Gastrocnemius medialis (tissue), 4 donors: ENCODE data around the gene STXBP2. TPM values are rescaled to one million over a fixed set of nuclear protein-coding genes. Genes with fewer than 3 reads are reported as not detected.

Experiments
- ATAC-seq, 2 donors: fragments of 150-250 bp; one replicate each; pipeline ENCODE4 v1.9.1; 2016
- DNase-seq, 2 donors: peaks; one replicate each; pipeline ENCODE4 v3.0.0-alpha.2; 2019
- H3K27ac ChIP-seq, 4 donors: fragments of 200-600 bp; sonication (generic); 1 replicate in 1 of 4; 2 replicates in 3 of 4; pipeline ENCODE4 v1.5.1; 2016 to 2018; ENCODE audit warnings: mild to moderate bottlenecking in 2 of 4, moderate library complexity in 1 of 4
- H3K27me3 ChIP-seq, 3 donors: fragments of 200-600 bp; sonication (generic) in 2 of 3; 1 replicate in 1 of 3; 2 replicates in 2 of 3; pipeline versions ENCODE4 v1.5.1 to v1.6.0; 2016 to 2019; ENCODE audit warnings: mild to moderate bottlenecking in 1 of 3, moderate library complexity in 1 of 3
- H3K36me3 ChIP-seq, 2 donors: fragments of 200-600 bp; sonication (generic) in 1 of 2; one replicate each; pipeline ENCODE4 v1.5.1; 2017 to 2018
- H3K4me1 ChIP-seq, 2 donors: fragments of 200-600 bp; sonication (generic) in 1 of 2; one replicate each; pipeline ENCODE4 v1.5.1; 2016 to 2017; ENCODE audit warnings: mild to moderate bottlenecking in 2 of 2
- H3K4me3 ChIP-seq, 4 donors: fragments of 200-600 bp; sonication (generic) in 3 of 4; 1 replicate in 1 of 4; 2 replicates in 3 of 4; pipeline ENCODE4 v1.5.1; 2016 to 2019; ENCODE audit warnings: mild to moderate bottlenecking in 2 of 4
- H3K9me3 ChIP-seq, 3 donors: fragments of 200-600 bp; sonication (generic) in 2 of 3; 1 replicate in 1 of 3; 2 replicates in 2 of 3; pipeline ENCODE4 v1.5.1; 2016 to 2019
- POLR2A ChIP-seq, 2 donors: fragments of 450-650 bp; IDR thresholded peaks; one replicate each; pipeline ENCODE4 v1.6.1; 2017; ENCODE audit warnings: antibody characterized with exemption in 2 of 2, mild to moderate bottlenecking in 2 of 2, moderate library complexity in 2 of 2
- in situ Hi-C, 4 donors: fragments of 200-750 bp; cut with MboI; loops; one replicate each; pipeline versions ENCODE4 v1.15.0 to v1.8.0; 2017; ENCODE audit warnings: low sequenced_read_pairs in 4 of 4
- intact Hi-C: fragments of 100-400 bp; cut with DNase I; formaldehyde crosslinking; loops from one replicate; pipeline ENCODE4 v1.15.1; 2023; ENCODE audit warnings: low total_unique reads
- total RNA-seq, 4 donors: library from RNA; depleted of rRNA; stranded (reverse); fragments of >200 nt; gene quantifications; one replicate each; pipeline versions ENCODE4 v1.1.0 to v1.2.3, GENCODE V29; 2016
- TF ChIP-seq, protein P1 (sequence below), 5 experiments: fragments of 450-650 bp in 3 of 5; fragments of 200-600 bp in 2 of 5; sonication (generic) in 2 of 5; IDR thresholded peaks in 4 of 5; conservative IDR thresholded peaks in 1 of 5; 1 replicate in 4 of 5; 2 replicates in 1 of 5; pipeline ENCODE4 v1.5.1; 2016 to 2019; ENCODE audit warnings: antibody characterized with exemption in 5 of 5, mild to moderate bottlenecking in 3 of 5, moderate library complexity in 3 of 5

STXBP2 gene
- total RNA-seq, 4 donors from 2014 or later = 0.87 to 3.7 (median 2.8) TPM

DNA sequence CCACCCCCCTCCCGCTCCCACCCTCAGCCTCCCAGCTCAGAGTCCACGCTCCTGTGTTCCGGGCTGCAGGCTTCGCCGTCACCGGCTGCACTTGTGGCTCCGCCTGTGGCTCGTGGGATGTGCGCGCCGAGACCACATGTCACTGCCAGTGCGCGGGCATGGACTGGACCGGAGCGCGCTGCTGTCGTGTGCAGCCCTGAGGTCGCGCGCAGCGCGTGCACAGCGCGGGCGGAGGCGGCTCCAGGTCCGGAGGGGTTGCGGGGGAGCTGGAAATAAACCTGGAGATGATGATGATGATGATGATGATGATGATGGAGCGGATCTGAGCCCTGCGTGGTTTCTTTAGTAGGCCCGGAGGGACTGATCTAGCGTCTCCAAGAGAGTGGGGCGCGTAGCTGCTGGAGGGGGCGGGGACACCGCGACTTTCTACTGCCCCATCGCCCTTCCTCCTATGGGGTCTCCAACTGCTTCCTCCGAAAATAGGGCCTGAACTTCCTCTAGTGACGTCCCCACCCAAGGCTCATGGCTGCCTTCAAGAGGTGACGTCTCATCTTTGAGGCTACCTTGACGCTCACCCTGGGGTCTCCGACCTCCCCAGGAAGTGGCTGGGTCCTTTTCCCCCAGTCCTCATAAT, 33.4 kb downstream of the STXBP2 start:
- in situ Hi-C loops (loop anchor here in 1 of 4 donors (10.0 kb wide), 1 partner anchor 105 kb away; no protein-coding TSS in a partner anchor), intact Hi-C loops (no loop called here)
- no peak for DNase-seq
- Histone ChIP-seq H3K27ac (no peak overlapping the region), H3K4me3 (no peak overlapping the region), H3K4me1 (no peaks in the 10 kb centered on the region), H3K9me3 (no peaks in the 10 kb centered on the region), H3K27me3 (peaks cover 7 to 27% (median 13%) of the 10 kb centered on the region in 3 donors), H3K36me3 (no peaks in the 10 kb centered on the region)
- TF ChIP-seq POLR2A (IDR thresholded peaks at IDR 0.05) = no peak
- TF ChIP-seq, protein P1, sequence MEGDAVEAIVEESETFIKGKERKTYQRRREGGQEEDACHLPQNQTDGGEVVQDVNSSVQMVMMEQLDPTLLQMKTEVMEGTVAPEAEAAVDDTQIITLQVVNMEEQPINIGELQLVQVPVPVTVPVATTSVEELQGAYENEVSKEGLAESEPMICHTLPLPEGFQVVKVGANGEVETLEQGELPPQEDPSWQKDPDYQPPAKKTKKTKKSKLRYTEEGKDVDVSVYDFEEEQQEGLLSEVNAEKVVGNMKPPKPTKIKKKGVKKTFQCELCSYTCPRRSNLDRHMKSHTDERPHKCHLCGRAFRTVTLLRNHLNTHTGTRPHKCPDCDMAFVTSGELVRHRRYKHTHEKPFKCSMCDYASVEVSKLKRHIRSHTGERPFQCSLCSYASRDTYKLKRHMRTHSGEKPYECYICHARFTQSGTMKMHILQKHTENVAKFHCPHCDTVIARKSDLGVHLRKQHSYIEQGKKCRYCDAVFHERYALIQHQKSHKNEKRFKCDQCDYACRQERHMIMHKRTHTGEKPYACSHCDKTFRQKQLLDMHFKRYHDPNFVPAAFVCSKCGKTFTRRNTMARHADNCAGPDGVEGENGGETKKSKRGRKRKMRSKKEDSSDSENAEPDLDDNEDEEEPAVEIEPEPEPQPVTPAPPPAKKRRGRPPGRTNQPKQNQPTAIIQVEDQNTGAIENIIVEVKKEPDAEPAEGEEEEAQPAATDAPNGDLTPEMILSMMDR (IDR thresholded peaks at IDR 0.05 in 4 of 5, conservative IDR thresholded peaks at IDR 0.05 in 1 of 5) = no peak
- ATAC-seq = no peak

DNA sequence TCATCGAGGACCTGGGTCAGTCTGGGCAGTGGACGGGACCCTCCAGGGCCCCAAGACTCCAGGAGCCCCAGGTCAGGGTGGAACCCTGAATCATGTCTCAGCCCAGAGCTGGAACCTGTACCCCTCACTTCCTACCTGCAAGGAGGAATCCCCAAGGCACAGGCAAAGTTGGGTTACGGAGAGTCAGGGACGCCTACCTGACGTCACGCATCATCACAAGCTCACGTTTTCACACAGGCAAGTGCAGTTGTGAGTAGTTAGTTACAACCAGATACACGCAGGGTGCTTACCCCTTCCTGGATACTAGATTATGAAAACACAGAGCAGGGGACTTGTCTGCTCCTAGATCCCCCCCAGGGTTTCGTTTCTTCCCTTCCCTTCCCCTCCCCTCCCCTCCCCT, 33.9 kb downstream of the STXBP2 start:
- H3K27ac ChIP-seq = no peak overlapping the region
- H3K36me3 ChIP-seq = no peaks in the 10 kb centered on the region
- H3K27me3 ChIP-seq = peaks cover 8 to 27% (median 13%) of the 10 kb centered on the region in 3 donors
- TF ChIP-seq POLR2A (IDR thresholded peaks at IDR 0.05) = no peak
- TF ChIP-seq, protein P1 (IDR thresholded peaks at IDR 0.05 in 4 of 5, conservative IDR thresholded peaks at IDR 0.05 in 1 of 5) = no peak
- no peaks in the 10 kb centered on the region for H3K9me3 ChIP-seq
- H3K4me1 ChIP-seq = no peaks in the 10 kb centered on the region
- in situ Hi-C loops (loop anchor here in 1 of 4 donors (10.0 kb wide), 1 partner anchor 106 kb away; no protein-coding TSS in a partner anchor), intact Hi-C loops (no loop called here)
- H3K4me3 ChIP-seq = no peak overlapping the region
- DNase-seq (no peak), ATAC-seq (no peak)

DNA sequence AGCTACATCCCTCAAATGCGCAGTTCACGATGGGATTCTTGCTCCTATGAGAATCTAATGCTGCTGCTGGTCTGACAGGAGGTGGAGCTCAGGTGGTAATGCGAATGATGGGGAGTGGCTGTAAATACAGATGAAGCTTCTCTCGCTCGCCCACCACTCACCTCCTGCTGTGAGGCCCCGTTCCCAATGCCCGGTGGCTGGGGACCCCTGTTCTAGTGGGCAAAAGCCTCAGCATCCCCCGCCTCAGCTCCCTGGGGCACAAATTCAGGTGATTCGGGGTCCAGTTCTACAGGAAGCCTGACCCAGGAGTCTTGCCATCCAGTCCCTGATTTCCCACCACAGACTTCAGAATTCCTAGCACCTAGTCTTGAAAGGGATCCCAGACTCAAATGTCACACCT, 35.6 kb downstream of the STXBP2 start:
- in situ Hi-C loops (loop anchor here in 1 of 4 donors (10.0 kb wide), 1 partner anchor 108 kb away; no protein-coding TSS in a partner anchor), intact Hi-C loops (no loop called here)
- Histone ChIP-seq H3K27me3 (peaks cover 13 to 27% (median 18%) of the 10 kb centered on the region in 3 donors), H3K27ac (no peak overlapping the region), H3K36me3 (no peaks in the 10 kb centered on the region), H3K4me1 (no peaks in the 10 kb centered on the region), H3K9me3 (no peaks in the 10 kb centered on the region), H3K4me3 (no peak overlapping the region)
- no peak for ATAC-seq
- no peak for DNase-seq
- TF ChIP-seq POLR2A (IDR thresholded peaks at IDR 0.05) = no peak
- TF ChIP-seq, protein P1 (IDR thresholded peaks at IDR 0.05 in 4 of 5, conservative IDR thresholded peaks at IDR 0.05 in 1 of 5) = no peak

DNA sequence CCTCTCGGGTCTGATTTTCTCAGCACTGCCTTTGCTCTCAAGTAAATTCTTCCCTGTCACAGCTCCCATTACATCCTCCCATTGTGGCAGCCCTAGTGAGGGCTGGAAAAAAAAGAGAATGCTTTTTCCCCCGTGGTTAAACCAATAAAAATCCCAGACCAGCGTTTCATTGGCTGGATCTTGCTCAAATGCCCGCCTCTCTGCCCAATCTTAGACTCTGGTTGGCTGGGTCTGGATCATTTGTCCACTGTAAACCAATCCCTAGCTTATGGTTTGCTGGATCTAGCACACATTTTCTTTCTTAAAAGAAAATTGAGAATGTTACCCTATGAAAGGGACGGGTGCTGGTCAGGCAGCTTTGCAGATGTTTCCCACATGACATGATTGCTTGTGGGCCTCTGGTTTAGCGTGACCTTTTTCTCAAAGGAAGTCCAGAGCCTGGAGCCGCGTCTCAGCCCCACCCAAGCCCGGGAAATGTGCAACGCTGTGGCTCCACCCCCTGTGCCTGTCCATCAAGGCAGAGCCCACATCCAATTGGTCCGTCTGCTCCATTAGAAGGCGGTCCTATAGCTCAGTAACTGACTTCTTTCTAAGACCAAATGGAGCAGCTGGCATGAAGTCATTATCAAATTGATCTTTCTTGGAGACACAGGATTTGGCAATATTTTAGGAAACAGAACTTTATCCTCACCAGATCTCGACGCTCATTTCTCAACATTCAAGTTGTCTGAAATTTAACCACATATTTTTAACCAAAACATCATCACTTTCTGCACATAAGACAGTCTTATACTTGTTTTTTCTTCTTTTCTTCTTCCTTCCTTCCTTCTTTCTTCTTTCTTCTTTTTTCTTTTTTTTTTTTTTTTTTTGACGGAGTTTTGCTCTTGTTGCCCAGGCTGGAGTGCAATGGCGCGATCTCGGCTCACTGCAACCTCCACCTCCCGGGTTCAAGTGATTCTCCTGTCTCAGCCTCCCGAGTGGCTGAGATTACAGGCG, 37.4 kb downstream of the STXBP2 start:
- no peaks in the 10 kb centered on the region for H3K4me1 ChIP-seq
- in situ Hi-C loops = loop anchor here in 1 of 4 donors (10.0 kb wide), 1 partner anchor 110 kb away; no protein-coding TSS in a partner anchor
- peaks cover 13 to 27% (median 18%) of the 10 kb centered on the region in 3 donors for H3K27me3 ChIP-seq
- H3K36me3 ChIP-seq = no peaks in the 10 kb centered on the region
- H3K9me3 ChIP-seq = no peaks in the 10 kb centered on the region
- DNase-seq (peak; percentile 30 to 42), ATAC-seq (no peak)
- TF ChIP-seq, protein P1 (IDR thresholded peaks at IDR 0.05 in 4 of 5, conservative IDR thresholded peaks at IDR 0.05 in 1 of 5) = no peak
- no peak for TF ChIP-seq POLR2A (IDR thresholded peaks at IDR 0.05)
- intact Hi-C loops = no loop called here
- H3K27ac ChIP-seq = no peak overlapping the region
- H3K4me3 ChIP-seq = no peak overlapping the region
